Lower leg skin (tissue), 3 donors: ENCODE measurements around the gene STXBP5L.

Experiments
- POLR2A ChIP-seq, 2 donors: fragments of 450-650 bp; IDR thresholded peaks; one replicate each; pipeline ENCODE4 v1.6.1; 2016 to 2017; ENCODE audit warnings: antibody characterized with exemption in 2 of 2, mild to moderate bottlenecking in 1 of 2, moderate library complexity in 1 of 2
- TF ChIP-seq, protein P1 (sequence below), 3 donors: fragments of 450-650 bp; IDR thresholded peaks; one replicate each; pipeline ENCODE4 v1.5.1; 2016; ENCODE audit warnings: antibody characterized with exemption in 3 of 3, mild to moderate bottlenecking in 3 of 3, moderate library complexity in 2 of 3

- TF ChIP-seq, protein P1, sequence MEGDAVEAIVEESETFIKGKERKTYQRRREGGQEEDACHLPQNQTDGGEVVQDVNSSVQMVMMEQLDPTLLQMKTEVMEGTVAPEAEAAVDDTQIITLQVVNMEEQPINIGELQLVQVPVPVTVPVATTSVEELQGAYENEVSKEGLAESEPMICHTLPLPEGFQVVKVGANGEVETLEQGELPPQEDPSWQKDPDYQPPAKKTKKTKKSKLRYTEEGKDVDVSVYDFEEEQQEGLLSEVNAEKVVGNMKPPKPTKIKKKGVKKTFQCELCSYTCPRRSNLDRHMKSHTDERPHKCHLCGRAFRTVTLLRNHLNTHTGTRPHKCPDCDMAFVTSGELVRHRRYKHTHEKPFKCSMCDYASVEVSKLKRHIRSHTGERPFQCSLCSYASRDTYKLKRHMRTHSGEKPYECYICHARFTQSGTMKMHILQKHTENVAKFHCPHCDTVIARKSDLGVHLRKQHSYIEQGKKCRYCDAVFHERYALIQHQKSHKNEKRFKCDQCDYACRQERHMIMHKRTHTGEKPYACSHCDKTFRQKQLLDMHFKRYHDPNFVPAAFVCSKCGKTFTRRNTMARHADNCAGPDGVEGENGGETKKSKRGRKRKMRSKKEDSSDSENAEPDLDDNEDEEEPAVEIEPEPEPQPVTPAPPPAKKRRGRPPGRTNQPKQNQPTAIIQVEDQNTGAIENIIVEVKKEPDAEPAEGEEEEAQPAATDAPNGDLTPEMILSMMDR (IDR thresholded peaks at IDR 0.05): no peak
- no peak for TF ChIP-seq POLR2A (IDR thresholded peaks at IDR 0.05)
Observed at GRCh38 chr3:121072133-121072532, 164.1 kb downstream of the STXBP5L start.
